Embryonic facial prominence (tissue), 1 donor: ENCODE measurements around the gene PRKAR2B.
"Not testable (repeated sequence)": the region's sequence is repeated elsewhere in the genome, so short reads cannot be mapped to it uniquely, and the experiment has no call there.

Source experiments
- DNase-seq: peaks from one replicate; pipeline ENCODE4 v3.0.0-alpha.2; 2016; ENCODE audit errors: extremely low spot score

The PRKAR2B gene

DNA sequence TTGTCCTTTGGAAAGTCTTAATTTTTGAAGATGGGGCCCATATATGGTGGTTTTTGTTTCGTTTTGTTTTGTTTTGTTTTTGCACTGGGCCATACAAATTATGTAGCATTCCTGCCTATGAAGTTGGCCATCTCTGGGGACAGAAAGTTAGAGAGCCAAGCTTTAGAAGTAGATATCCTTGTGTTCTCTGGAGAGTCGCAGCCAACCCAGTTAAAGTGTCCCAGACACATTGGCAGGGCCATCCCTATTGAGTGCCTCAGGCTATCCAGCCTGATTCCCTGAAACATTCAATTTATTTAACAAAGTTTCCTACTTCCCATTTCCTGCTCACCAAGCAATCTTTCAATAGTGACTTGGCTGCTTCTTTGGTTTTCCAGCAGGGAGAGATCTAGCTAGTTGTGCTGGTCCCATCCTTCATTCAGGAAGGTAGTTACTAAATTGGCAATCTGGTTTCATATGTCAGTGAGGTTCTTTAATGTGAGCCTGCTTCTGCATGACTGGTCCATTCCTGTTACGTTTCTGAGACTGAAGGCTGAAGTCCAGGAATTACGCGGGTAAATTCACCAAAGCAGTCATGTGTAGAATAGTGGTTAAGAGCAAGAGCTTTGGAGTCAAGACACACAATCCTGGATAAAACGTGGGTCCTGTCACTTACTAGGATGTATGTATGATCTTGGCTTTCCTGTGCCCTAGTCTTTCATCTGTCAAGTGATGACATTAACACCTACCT, 75.0 kb downstream of the PRKAR2B start:
- no peak for DNase-seq

DNA sequence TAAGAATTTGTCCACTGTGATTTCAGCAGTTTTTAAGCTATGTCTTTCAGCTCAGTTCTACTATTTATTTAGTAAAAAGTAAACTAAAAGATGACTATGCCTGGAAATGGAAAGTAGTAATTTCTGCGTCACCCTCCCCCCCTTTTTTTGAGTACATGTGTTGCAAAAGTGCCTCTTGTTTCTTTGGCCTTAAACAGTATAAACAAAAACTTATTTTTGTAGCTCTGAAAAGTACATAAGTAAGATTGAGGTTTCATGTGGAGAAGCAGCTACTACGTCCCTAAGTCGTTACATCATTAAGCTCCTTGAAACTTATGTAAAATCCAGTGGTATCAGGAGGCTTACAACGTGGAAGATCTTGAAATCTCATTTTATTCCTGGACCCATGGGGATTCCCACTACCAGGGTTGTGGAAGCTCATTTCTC, 78.0 kb downstream of the PRKAR2B start:
- DNase-seq: no peak

DNA sequence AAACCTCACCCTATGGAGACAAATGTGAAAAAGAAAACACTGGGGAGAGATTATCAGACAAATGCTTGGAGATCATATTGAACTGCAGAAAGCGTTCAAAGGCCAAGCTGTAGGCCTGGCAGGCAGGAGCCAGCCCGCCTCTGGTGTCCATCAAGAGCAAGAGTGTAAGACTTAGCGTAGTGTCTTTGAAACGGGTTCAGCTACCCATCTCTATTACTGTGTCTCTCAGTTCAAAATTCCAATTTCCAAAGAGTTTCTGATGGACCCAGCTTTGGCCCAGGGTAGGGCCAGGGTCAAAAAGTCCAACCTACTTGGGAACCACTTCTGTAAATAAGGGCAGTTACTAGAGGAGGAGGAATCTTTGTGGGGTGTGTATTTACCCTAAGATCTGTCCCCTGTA, 78.9 kb downstream of the PRKAR2B start:
- DNase-seq: no peak

DNA sequence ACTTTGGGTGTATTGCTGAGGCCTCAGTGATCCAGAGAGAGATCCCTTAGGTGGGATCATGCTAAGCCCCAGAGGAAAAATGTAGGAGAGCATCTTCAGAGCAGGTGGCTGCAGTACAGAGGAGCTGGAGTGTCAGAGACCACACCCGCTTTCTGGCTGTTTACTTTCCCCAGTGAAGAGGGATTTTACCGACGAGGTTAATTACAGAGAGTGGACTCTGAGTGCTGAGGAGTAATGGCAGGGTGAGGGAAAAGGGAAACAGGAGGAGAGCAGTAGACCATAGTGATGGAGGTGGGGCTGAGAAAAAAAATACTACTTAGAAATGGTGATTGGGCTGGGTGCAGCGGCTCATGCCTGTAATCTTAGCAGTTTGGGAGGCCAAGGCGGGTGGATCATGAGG, 81.0 kb downstream of the PRKAR2B start:
- DNase-seq: no peak

DNA sequence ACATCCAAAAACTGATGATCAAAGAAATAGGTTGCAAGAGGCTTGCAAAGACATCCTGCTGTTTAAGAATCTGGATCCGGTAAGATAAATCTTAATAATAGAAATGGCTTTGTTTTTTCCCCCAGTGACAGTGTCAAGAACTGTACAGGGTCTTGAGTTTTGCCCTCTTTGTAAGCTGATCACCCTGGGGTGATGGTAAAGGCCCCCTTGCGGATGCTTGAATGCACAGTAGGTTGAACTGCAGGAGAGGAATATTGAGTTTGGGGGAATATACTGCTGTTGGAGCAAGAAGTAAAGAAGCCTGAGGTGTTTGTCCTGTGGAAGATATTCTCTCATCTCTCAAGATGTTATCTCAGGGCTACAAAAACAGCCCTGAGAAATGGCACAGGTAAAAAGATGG, 83.7 kb downstream of the PRKAR2B start:
- no peak for DNase-seq

DNA sequence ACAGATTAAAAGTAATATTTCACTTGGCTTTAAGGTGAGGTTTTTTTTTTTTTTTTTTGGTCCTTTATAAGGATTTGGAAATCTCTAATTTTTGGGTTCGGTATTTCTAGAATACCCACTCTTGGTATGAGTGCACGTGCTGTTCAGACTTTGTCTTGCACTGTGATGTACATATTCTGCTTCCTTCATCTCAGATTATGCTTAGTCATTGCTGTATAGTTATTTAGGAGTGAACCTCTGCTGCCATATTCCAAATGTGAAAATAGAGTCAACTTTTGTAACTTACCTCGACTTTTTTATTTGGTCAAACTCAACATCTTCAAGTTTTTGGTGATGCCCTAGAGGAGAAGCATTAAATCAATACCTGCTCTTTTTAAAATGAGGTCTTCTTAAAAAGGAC, 84.2 kb downstream of the PRKAR2B start:
- DNase-seq: no peak

DNA sequence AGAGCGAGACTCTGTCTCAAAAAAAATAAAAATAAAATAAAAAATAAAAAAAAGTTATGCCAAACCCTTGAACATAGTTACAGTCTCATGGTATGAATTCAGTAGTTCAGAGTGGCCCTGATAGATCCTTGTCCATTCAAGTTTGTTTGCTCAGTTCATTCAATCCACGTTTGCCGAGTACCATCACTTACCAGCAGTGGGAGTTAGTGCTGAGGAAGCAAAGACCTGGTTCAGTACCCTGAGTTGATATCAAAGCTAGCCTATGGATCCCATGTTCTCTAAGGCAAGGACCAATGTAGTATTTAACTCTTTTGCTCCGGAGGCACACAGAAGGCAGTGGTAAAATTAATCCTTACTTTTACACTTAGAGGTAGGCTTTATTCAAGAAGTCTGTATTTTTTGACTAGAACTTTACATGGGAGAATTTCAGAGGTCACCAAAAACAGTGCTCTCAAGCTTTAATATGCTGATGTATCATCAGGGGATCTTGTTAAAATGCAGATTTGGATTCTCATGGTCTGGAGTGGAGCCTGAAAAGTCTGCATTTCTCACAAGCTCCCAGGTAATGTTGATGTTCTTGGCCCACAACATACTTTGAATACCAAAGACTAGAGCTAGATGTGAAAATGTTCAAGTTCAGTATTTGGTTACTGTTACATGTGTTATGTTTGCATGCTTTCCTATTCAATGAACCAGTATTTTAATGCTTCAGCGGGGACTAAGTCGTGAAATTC, 86.1 kb downstream of the PRKAR2B start:
- DNase-seq: no peak

DNA sequence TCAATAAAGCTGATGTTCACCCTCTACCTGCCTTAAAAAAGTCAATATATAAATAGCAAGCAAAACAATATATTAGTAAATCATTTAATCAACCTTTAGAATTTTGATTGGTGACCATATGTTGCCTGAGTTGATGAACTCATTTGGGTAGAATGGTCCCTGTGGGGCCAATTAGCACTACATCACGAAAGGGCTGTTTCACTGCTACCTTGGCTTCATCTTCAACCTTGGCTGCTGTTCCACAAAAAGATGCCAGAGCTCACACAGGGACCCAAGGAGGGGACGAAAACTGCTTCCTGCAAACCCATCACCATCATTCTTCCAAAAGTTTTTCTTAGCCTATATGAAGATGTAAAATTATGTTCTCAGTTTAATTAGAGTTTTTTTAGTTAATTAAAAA, 88.9 kb downstream of the PRKAR2B start:
- no peak for DNase-seq

DNA sequence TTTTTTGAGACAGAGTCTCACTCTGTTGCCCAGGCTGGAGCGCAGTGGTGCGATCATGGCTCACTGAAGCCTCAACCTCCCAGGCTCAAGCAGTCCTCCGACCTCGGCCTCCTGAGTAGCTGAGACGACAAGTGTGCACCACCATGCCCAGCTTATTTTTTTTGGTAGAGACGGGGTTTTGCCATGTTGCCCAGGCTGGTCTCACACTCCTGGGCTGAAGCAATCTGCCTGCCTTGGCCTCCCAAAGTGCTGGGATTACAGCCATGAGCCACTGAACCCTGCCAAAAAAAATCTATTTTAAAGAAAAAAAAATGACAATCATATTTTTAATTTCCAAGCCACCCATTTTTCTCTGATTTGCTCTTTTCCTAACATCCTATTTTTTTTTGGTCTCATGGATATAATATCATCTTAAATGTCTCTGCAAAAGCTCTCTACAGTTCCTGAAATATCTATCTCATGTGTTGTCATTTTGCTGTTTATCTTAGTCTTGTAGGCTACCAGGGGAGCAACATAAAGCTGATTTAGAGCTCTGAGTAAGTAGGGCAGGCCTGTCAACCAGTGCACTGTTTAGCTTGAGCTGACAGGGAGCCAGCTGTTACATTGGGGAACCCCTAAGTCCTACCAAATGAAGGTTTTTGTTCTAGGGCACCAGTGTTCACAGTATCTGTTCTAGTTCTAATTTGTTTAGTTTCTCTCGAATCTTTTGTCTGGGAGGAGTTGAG, 94.4 kb downstream of the PRKAR2B start:
- DNase-seq: no peak

DNA sequence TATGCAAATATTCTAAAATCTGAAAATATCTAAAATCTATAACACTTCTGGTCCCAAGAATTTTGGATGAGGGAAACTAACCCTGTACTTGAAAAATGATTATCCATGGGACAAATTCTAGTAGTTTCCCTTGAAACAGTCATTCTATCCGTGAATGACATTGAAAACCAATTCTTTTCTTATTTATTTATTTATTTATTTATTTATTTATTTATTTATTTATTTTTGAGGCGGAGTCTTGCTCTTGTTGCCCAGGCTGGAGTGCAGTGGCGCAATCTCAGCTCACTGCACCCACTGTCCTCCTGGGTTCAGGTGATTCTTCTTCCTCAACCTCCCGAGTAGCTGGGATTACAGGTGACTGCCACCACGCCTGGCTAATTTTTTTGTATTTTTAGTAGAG, 99.4 kb downstream of the PRKAR2B start:
- DNase-seq: not testable (repeated sequence)

DNA sequence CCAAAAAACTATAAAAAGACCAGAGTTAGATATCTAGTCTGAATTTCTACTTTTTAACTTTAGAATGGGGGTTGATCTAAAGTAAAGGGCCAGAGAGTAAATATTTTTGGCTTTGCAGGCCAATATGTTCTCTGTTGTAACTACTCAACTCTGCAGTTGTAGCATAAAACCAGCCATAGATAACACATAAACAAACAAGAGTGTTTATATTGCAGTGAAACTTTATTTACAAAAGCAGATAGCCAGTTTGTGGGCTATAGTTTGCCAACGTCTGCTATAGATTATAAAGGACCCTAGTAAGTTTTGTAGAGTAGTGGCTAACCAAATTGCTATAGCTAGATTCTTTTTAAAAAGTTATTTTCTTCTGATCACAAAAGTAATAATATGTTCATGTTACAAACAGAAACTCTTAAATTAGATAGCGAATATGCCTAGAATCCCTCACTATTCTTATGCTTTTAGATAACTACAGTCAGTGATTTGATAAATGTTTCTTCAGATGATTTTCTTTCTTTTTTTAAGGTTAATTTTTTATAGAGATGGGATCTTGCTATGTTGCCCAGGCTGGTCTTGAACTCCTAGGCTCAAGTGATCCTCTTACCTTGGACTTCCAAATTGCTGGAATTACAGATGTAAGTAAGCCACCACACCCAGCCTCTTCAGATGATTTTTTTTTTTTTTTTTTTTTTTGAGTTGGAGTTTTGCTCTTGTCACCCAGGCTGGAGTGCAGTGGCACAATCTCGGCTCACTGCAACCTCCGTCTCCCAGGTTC, 100.7 kb downstream of the PRKAR2B start:
- no peak for DNase-seq

DNA sequence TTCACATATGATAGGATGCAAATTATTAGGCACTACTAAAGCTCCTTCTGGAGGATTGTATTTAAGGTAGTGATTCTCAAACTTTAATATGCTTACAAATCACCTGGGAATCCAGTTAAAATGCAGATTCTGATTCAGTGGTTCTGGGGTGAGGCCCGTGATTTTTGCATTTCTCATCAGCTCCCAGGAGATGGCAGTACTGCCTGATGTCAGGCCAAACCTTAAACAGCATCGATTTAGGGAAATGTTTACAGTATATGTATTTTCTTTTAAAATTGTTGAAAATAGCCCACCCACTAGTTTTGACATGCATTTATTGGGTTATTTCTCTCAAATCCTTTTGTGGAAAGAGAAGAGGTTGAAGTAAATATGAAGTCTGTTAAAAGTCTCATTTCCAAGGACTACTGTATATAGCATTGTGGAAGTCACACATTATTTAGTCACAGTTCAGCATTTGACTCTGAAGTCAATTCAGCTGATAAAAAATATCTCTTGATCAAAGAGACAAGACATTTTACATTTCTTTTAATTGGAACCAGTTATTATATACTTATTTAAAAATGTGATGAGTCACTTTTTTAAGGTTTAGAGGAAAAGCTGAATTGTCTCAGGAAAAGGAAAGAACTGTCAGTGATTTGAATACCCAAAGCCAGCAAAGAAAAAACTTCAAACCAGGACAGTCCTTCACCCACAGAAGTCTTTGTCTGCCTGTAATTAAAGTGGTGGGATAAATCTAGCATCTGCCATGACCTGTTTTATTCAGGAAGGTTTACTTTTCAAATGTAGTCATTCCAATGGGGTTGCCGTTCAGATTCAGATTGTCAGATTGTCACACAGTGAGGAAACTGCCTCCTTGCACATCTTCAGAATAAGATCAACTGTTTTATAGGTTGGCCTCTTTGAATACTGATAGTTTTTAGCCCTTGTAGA, 103.2 kb downstream of the PRKAR2B start:
- DNase-seq: no peak

DNA sequence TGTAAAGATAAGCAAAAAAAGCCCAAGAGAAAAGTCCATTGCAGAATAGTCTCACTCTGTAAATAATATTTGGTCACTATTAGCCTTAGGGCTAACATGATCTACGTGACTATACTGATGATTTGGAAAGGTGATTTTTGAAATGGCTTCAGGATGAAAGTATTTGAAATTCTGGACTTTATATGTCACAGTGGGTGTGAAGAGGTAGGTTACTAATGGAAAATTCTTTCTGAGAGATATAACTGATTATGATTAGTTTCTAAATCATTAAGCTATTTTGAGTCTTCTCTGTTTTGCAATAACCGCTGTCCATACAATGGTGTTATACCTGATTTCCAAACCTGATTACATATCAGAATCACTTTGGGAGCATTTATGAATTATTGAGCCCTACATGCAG, 104.2 kb downstream of the PRKAR2B start:
- DNase-seq: no peak

DNA sequence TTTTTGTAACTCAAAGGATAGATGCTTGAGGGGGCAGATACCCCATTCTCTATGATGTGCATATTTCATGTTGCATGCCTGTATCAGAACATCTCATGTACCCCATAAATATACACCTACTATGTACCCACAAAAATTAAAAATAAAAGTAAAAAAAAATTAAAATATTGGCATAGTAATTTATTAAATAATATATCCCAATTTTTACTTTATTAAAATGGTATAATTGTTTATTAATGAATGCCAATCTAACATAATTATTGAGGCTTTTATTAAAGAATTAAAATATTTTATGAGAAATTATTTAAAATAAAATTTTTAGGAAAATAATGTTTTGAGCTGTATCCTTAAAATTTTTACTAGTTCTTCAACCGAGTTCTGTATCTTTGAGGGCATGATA, 105.4 kb downstream of the PRKAR2B start:
- DNase-seq: no peak

DNA sequence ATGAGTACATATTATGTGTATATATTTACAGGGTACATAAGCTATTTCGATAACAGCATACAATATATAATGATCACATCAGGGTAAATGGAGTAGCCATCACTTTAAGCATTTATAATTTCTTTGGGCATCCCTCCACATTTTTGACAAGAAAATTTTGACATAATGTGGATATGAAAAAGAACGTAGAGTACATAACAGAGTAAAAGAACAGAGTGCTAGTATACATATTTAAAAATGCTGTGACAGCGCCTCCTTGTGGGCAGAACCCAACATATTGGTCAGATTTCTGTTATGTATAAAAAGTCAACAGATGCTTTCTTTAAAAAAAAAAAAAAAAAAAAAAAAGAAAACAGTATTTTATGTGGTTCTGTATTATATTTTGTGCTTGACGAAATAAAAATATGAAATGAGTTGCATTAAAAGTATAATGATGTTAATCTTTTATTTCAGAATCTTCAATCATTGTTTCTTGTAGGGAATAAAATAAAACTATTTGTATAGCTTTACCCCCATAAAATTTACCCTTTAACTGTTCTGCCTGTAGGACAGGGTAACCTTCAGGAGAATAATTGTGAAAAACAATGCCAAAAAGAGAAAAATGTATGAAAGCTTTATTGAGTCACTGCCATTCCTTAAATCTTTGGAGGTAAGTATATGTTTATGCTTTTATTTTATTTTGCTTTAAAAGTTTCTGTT, 106.0 kb downstream of the PRKAR2B start:
- DNase-seq: no peak

DNA sequence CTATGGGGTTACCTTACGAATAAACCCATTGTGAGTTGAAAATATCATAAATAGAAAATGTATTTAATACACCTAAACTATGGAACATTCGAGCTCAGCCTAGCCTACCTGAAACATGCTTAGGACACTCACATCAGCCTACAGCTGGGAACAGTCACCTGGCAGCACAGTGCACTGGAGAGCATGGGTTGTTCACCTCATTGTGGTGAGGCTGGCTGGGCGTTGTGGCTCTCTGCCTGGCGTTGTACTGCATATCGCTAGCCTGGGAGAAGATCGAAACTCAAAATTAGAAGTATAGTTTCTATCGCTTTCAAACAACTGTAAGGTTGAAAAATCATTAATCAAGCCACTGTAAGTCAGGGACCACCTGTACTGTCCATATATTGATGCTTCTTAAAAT, 107.0 kb downstream of the PRKAR2B start:
- no peak for DNase-seq

DNA sequence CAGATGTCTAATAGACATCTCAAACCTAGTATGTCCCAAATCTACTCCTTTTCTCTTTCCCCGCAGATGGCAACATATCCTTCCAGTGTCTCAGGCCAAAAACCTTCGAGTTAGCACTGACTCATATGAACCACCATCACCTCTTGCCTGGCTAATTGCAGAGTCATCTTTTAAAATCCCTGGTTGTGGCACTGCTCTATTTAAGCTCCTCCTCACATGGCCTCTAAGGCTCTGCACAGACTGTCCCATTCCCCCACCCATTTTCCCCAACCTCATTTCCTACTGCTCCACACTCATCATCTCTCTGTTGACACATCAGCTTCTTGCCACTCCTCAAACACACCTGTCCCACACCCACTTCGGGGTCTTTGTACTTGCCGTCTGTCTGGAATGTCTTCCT, 107.5 kb downstream of the PRKAR2B start:
- no peak for DNase-seq

DNA sequence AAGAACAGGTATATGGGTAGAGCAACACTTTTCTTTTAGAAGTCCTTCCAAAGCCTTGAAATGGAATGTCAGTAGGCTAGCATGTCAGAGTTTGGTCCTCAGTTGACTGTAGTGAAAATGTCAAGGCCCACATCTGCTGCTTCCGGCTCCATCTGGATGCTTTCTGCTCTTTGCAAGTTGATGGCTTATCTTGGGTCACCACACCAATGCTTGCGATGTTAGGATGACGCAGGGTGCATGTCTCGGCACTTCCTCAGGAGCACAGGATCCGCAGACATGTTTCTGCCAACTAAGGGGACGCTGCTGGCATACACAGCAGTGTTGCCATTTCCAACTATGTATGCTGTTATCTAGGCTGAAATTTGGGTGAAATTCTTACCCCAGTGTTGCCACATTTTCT, 110.3 kb downstream of the PRKAR2B start:
- no peak for DNase-seq

DNA sequence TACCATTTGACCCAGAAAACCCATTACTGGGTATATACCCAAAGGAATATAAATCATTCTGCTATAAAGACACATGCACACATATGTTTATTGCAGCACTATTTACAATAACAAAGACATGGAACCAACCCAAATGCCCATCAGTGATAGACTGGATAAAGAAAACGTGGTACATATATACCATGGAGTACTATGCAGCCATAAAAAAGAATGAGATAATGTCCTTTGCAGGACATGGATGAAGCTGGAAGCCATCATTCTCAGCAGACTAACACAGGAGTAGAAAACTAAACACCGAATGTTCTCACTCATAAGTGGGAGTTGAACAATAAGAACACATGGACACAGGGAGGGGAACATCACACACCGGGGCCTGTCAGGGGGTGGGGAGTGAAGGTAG, 111.2 kb downstream of the PRKAR2B start:
- not testable (repeated sequence) for DNase-seq

DNA sequence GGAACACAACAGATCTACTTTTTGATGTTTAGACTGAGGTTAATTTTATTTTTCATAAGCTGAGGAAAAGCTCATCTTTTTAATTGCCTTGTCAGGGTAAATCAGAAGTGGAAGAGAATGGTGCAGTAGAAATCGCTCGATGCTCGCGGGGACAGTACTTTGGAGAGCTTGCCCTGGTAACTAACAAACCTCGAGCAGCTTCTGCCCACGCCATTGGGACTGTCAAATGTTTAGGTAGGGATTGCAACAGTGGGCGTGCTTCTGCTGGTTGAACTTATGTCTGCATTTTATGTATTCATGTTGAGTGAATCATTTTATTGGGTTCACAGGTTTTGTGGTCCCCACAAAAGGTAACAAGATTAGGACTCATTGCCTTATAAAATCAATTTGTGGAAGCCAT, 112.6 kb downstream of the PRKAR2B start:
- no peak for DNase-seq
